Neuronal stem cell (in vitro differentiated cells): Measurements from ENCODE around the gene PTGR3.
A peak's percentile ranks its signal among the peaks of the same experiment; 100 is the strongest.

ENCODE experiments used
- DNase-seq: peaks from one replicate; pipeline ENCODE4 v3.0.0-alpha.2; 2013; ENCODE audit warnings: low spot score
- H2AFZ ChIP-seq: one replicate; pipeline ENCODE4 v1.6.1; 2013; ENCODE audit warnings: mild to moderate bottlenecking, low read length, inconsistent platforms
- H2AK5ac ChIP-seq: 2 replicates; pipeline ENCODE4 v1.6.1; 2013; ENCODE audit warnings: low read depth, mild to moderate bottlenecking, inconsistent platforms, low read length, moderate library complexity, mixed read lengths
- H2BK120ac ChIP-seq: 2 replicates; pipeline ENCODE4 v1.6.1; 2013; ENCODE audit warnings: low read depth, mild to moderate bottlenecking, inconsistent platforms, low read length, moderate library complexity, mixed read lengths
- H2BK12ac ChIP-seq: one replicate; pipeline ENCODE4 v1.6.1; 2013; ENCODE audit warnings: low read length, inconsistent platforms
- H2BK15ac ChIP-seq: 2 replicates; pipeline ENCODE4 v1.6.1; 2013; ENCODE audit warnings: mild to moderate bottlenecking, low read length, inconsistent platforms, mixed read lengths
- H2BK5ac ChIP-seq: one replicate; pipeline ENCODE4 v1.6.1; 2013; ENCODE audit warnings: inconsistent platforms, mild to moderate bottlenecking, low read length, moderate library complexity
- H3K14ac ChIP-seq: one replicate; pipeline ENCODE4 v1.6.1; 2013; ENCODE audit warnings: low read length, inconsistent platforms
- H3K18ac ChIP-seq: 2 replicates; pipeline ENCODE4 v1.6.1; 2013; ENCODE audit warnings: low read length, inconsistent platforms
- H3K23ac ChIP-seq: 2 replicates; pipeline ENCODE4 v1.6.1; 2013; ENCODE audit warnings: low read depth, mild to moderate bottlenecking, mixed read lengths, low read length, inconsistent platforms; ENCODE audit not compliant: poor library complexity
- H3K27ac ChIP-seq: replicated peaks from 3 replicates; pipeline ENCODE4 v1.5.1; 2013; ENCODE audit warnings: low read length, inconsistent platforms
- H3K27me3 ChIP-seq, 3 experiments: 2 replicates each; pipeline ENCODE4 v1.6.1; 2013; ENCODE audit warnings: low read length in 3 of 3, mild to moderate bottlenecking in 2 of 3, inconsistent platforms in 1 of 3, low read depth in 1 of 3, mixed read lengths in 1 of 3, moderate library complexity in 1 of 3; ENCODE audit not compliant: control insufficient read depth in 3 of 3, insufficient read depth in 3 of 3
- H3K36me3 ChIP-seq, 2 donors: replicated peaks in 1 of 2; 2 replicates each; pipeline ENCODE4 v1.6.1; 2013; ENCODE audit warnings: low read length in 2 of 2; ENCODE audit not compliant: control insufficient read depth in 2 of 2, insufficient read depth in 2 of 2
- H3K4ac ChIP-seq: 2 replicates; pipeline ENCODE4 v1.6.1; 2013; ENCODE audit warnings: inconsistent platforms, mild to moderate bottlenecking, low read length, moderate library complexity
- H3K4me1 ChIP-seq, 2 donors: 1 replicate in 1 of 2; 2 replicates in 1 of 2; pipeline ENCODE4 v1.6.1; 2013; ENCODE audit warnings: low read length in 2 of 2, low read depth in 1 of 2; ENCODE audit not compliant: control insufficient read depth in 2 of 2, insufficient read depth in 1 of 2
- H3K4me2 ChIP-seq: one replicate; pipeline ENCODE4 v1.6.1; 2013; ENCODE audit warnings: mild to moderate bottlenecking, low read length, inconsistent platforms; ENCODE audit not compliant: insufficient read depth, poor library complexity, severe bottlenecking
- H3K4me3 ChIP-seq, 2 donors: 2 replicates each; pipeline ENCODE4 v1.5.1; 2013; ENCODE audit warnings: low read length in 2 of 2, mild to moderate bottlenecking in 2 of 2, inconsistent platforms in 1 of 2, moderate library complexity in 1 of 2
- H3K79me1 ChIP-seq: one replicate; pipeline ENCODE4 v1.6.1; 2013; ENCODE audit warnings: low read depth, mild to moderate bottlenecking, inconsistent platforms, low read length, moderate library complexity
- H3K9ac ChIP-seq: one replicate; pipeline ENCODE4 v1.6.1; 2013; ENCODE audit warnings: mild to moderate bottlenecking, low read depth, low read length, inconsistent platforms; ENCODE audit not compliant: poor library complexity
- H3K9me3 ChIP-seq, 2 donors: replicated peaks in 1 of 2; 2 replicates each; pipeline versions ENCODE3 to v1.6.1; 2013; ENCODE audit warnings: low read length in 2 of 2, mild to moderate bottlenecking in 2 of 2, inconsistent platforms in 1 of 2, low read depth in 1 of 2, mixed read lengths in 1 of 2, moderate library complexity in 1 of 2; ENCODE audit not compliant: control insufficient read depth in 2 of 2, insufficient read depth in 1 of 2
- H4K8ac ChIP-seq: one replicate; pipeline ENCODE4 v1.6.1; 2013; ENCODE audit warnings: low read depth, mild to moderate bottlenecking, inconsistent platforms, low read length, moderate library complexity
- H4K91ac ChIP-seq: one replicate; pipeline ENCODE4 v1.6.1; 2013; ENCODE audit warnings: low read length, low read depth, mild to moderate bottlenecking, inconsistent platforms; ENCODE audit not compliant: poor library complexity
- WGBS, 2 donors: extraction: QIAGEN DNeasy Blood & Tissue Kit; methylation state at CpG; one replicate each; pipeline ENCODE4 v1.1.7; 2013; ENCODE audit warnings: missing lambda C conversion rate in 2 of 2, mixed read lengths in 1 of 2; ENCODE audit not compliant: insufficient read length in 2 of 2, insufficient replicate concordance in 1 of 2; ENCODE audit errors: extremely low coverage in 2 of 2; 5-methylcytosine and 5-hydroxymethylcytosine counted together

PTGR3 gene

DNA sequence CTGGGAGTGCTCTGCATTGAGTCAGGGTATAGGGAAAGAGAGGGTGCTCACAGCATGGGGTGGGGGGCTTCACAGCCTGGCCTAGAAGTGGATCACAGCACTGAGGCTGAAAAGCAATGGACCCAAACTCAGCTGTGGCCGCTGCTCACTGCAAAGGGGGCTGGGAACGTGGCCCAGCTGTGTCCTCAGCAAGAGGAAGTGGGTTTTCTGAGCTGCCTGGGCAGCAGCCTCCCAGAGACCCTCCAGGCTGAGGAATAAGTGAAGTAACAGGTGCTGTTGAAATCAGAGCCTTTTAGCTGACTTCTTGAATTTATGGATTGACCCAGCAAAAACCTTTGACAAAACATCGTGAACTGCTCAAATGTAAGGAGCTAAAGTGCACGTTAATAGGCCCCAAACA, 35.2 kb downstream of the PTGR3 start:
- Histone ChIP-seq H2BK15ac (no peak overlapping the region), H4K91ac (no peak overlapping the region), H2BK5ac (no peak overlapping the region), H3K4me1 (peaks cover 0 to 8% of the 10 kb centered on the region in 2 donors), H2BK12ac (no peak overlapping the region), H4K8ac (no peak overlapping the region), H3K79me1 (no peaks in the 10 kb centered on the region), H3K14ac (no peak overlapping the region), H3K36me3 (no peaks in the 10 kb centered on the region), H2BK120ac (peak overlapping the region; percentile 38), H2AFZ (no peak overlapping the region), H3K9ac (no peak overlapping the region), H3K27me3 (peaks cover 0 to 15% (median 0%) of the 10 kb centered on the region in 3 experiments), H3K4me2 (no peak overlapping the region), H3K23ac (no peak overlapping the region), H3K27ac (no peak overlapping the region), H3K4ac (no peak overlapping the region), H3K4me3 (no peak overlapping the region), H2AK5ac (peak overlapping the region; percentile 82), H3K9me3 (no peaks in the 10 kb centered on the region), H3K18ac (peak overlapping the region; percentile 48)
- no CpG with 5 or more reads among the region's 4 CpGs for WGBS, 2 donors
- no peak for DNase-seq

DNA sequence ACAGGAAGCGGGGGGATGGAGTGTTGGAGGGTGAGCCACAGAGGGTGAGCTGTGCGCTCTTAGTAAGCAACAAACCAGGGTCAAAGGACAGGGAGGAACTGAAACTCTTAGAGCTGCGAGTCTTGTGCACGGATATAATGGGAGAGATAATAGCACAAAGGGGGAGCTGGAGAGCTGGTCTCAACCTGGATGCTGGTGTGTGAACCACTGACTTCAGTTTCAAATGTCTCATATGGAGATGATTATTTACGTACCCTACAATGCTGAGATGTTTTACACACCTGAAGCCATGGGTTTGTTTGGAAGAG, 35.9 kb downstream of the PTGR3 start:
- no peak overlapping the region for H3K4me2 ChIP-seq
- H3K9me3 ChIP-seq, result no peaks in the 10 kb centered on the region
- WGBS, 2 donors, result no CpG with 5 or more reads among the region's 5 CpGs
- H3K27ac ChIP-seq, result no peak overlapping the region
- no peak overlapping the region for H2BK120ac ChIP-seq
- no peak overlapping the region for H2BK5ac ChIP-seq
- no peaks in the 10 kb centered on the region for H3K79me1 ChIP-seq
- H2BK15ac ChIP-seq, result no peak overlapping the region
- peaks cover 0 to 15% (median 0%) of the 10 kb centered on the region in 3 experiments for H3K27me3 ChIP-seq
- no peak overlapping the region for H2AK5ac ChIP-seq
- peaks cover 0 to 8% of the 10 kb centered on the region in 2 donors for H3K4me1 ChIP-seq
- H3K4ac ChIP-seq, result no peak overlapping the region
- H3K14ac ChIP-seq, result no peak overlapping the region
- no peak overlapping the region for H3K23ac ChIP-seq
- DNase-seq, result no peak
- H3K4me3 ChIP-seq, result no peak overlapping the region
- H3K18ac ChIP-seq, result peak overlapping the region; percentile 87
- H4K91ac ChIP-seq, result no peak overlapping the region
- H2AFZ ChIP-seq, result no peak overlapping the region
- H4K8ac ChIP-seq, result no peak overlapping the region
- H3K36me3 ChIP-seq, result no peaks in the 10 kb centered on the region
- H3K9ac ChIP-seq, result no peak overlapping the region
- no peak overlapping the region for H2BK12ac ChIP-seq

DNA sequence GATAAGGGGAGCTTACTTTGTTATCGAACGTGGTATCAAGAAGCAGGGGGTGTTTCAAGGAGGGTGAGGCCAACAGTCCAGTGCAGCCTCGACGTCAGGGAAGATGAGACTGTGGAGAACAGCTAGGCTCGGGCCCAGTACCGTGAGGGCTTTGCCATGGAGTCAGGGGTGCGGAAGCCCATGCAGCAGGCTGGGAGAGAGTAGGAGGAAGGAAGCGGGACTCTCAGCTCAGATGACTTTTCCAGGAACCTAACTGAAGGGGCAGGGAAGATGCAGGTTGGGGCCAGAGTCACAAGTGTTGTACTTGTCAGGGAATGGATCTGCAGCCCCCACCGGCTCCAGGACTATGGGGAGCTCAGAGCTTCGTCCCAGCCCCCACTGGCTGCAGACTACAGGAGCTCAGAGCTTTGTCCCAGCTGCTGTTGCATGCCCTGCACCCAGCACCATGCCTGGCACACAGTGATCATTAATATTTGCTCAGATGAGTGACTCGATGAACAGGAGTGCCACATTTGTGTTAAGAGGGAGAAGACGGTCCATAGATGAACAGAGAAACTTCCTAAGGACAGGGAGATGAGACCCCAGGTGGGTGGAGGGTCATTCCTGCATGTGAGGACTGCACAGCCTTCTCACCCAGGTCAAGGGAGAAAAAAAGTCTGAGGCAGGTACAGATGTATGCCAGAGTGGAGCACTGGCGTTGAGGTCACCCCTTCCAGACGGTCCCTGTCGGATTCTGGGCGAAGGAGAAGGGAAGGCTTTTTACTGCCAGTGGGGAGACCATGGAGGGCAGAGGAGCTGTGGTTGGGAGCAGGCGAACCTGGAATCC, 36.4 kb downstream of the PTGR3 start:
- DNase-seq, result no peak
- Histone ChIP-seq H2BK120ac (no peak overlapping the region), H3K4me2 (no peak overlapping the region), H3K4ac (no peak overlapping the region), H3K4me1 (peaks cover 0 to 8% of the 10 kb centered on the region in 2 donors), H2BK15ac (no peak overlapping the region), H3K18ac (peak overlapping the region; percentile 87), H3K4me3 (no peak overlapping the region), H3K27ac (no peak overlapping the region), H2BK5ac (no peak overlapping the region), H3K27me3 (peaks cover 0 to 15% (median 0%) of the 10 kb centered on the region in 3 experiments), H4K8ac (no peak overlapping the region), H2BK12ac (peak overlapping the region; percentile 67), H3K14ac (no peak overlapping the region), H3K9me3 (no peaks in the 10 kb centered on the region), H2AFZ (no peak overlapping the region), H3K36me3 (no peaks in the 10 kb centered on the region), H3K79me1 (no peaks in the 10 kb centered on the region), H2AK5ac (no peak overlapping the region), H4K91ac (no peak overlapping the region), H3K23ac (no peak overlapping the region), H3K9ac (peak overlapping the region; percentile 47)
- no CpG with 5 or more reads among the region's 17 CpGs for WGBS, 2 donors

DNA sequence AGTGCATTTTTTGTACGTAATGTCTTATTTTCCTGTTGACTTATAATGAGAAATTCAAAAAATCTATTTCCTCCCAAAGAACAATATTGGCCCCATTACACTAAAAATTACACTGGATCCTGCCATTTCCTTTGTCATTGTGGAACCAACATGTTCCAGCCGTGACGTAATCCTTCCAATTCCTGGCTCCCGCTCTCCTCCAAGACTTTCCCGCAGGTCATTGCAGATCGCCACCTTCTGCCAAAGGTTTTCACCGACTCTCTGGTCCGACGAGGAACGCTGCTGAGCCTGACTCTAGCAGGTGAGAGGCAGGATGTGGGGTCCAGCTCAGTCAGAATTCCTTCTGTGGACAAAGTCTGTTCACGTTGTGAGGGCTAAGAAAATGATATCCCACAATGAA, 38.0 kb downstream of the PTGR3 start:
- DNase-seq, result no peak
- H3K36me3 ChIP-seq, result no peaks in the 10 kb centered on the region
- no peak overlapping the region for H2BK120ac ChIP-seq
- no peak overlapping the region for H3K4ac ChIP-seq
- H3K4me2 ChIP-seq, result no peak overlapping the region
- no peak overlapping the region for H3K14ac ChIP-seq
- no CpG with 5 or more reads among the region's 11 CpGs for WGBS, 2 donors
- no peak overlapping the region for H3K4me3 ChIP-seq
- H3K9me3 ChIP-seq, result no peaks in the 10 kb centered on the region
- no peak overlapping the region for H2BK5ac ChIP-seq
- H3K27ac ChIP-seq, result no peak overlapping the region
- no peak overlapping the region for H2BK12ac ChIP-seq
- H3K79me1 ChIP-seq, result no peaks in the 10 kb centered on the region
- H3K27me3 ChIP-seq, result peaks cover 0 to 15% (median 0%) of the 10 kb centered on the region in 3 experiments
- peaks cover 0 to 8% of the 10 kb centered on the region in 2 donors for H3K4me1 ChIP-seq
- no peak overlapping the region for H2BK15ac ChIP-seq
- H4K8ac ChIP-seq, result no peak overlapping the region
- H4K91ac ChIP-seq, result no peak overlapping the region
- no peak overlapping the region for H2AK5ac ChIP-seq
- H3K18ac ChIP-seq, result no peak overlapping the region
- no peak overlapping the region for H2AFZ ChIP-seq
- H3K23ac ChIP-seq, result no peak overlapping the region
- no peak overlapping the region for H3K9ac ChIP-seq
